GM23338 (cell line): ENCODE data around the gene CD38. TPM values are rescaled to one million over a fixed set of nuclear protein-coding genes. Genes with fewer than 3 reads are reported as not detected.

Source experiments
- ATAC-seq: fragments of 200-7000 bp; cut with Tn5 transposase; 3 replicates; pipeline ENCODE4 v1.9.1; 2020
- DNase-seq: peaks from one replicate; pipeline ENCODE4 v3.0.0-alpha.2; 2015; ENCODE audit warnings: low spot score
- H2AFZ ChIP-seq: fragments of 200-600 bp; sonication (generic); 2 replicates; pipeline ENCODE4 v1.8.0; 2016; ENCODE audit warnings: antibody characterized with exemption, mild to moderate bottlenecking, moderate library complexity
- H3F3A ChIP-seq: fragments of 200-600 bp; sonication (generic); replicated peaks from 2 replicates; pipeline ENCODE4 v1.8.0; 2017; ENCODE audit warnings: antibody characterized with exemption, mixed run types, low read depth
- H3K27ac ChIP-seq: fragments of 200-600 bp; sonication (generic); 2 replicates; pipeline ENCODE4 v1.6.1; 2016; ENCODE audit warnings: low read depth
- H3K27me3 ChIP-seq: fragments of 200-600 bp; sonication (generic); 2 replicates; pipeline ENCODE4 v1.8.0; 2016; ENCODE audit warnings: mild to moderate bottlenecking, mixed run types, moderate library complexity; ENCODE audit not compliant: insufficient read depth
- H3K36me3 ChIP-seq: fragments of 200-600 bp; sonication (generic); 2 replicates; pipeline ENCODE4 v1.8.0; 2016; ENCODE audit warnings: mild to moderate bottlenecking; ENCODE audit not compliant: insufficient read depth
- H3K4me1 ChIP-seq: fragments of 200-600 bp; sonication (generic); 2 replicates; pipeline ENCODE4 v1.8.0; 2016; ENCODE audit warnings: mild to moderate bottlenecking, moderate library complexity; ENCODE audit not compliant: insufficient read depth
- H3K4me2 ChIP-seq: fragments of 200-600 bp; sonication (generic); 2 replicates; pipeline ENCODE4 v1.7.1; 2017; ENCODE audit warnings: mixed run types
- H3K4me3 ChIP-seq: fragments of 200-600 bp; sonication (generic); 2 replicates; pipeline ENCODE4 v1.6.1; 2016; ENCODE audit warnings: mixed run types
- H3K79me2 ChIP-seq: fragments of 200-600 bp; sonication (generic); replicated peaks from 2 replicates; pipeline ENCODE4 v1.8.0; 2017; ENCODE audit warnings: mild to moderate bottlenecking; ENCODE audit not compliant: insufficient read depth
- H3K9me2 ChIP-seq: fragments of 200-600 bp; sonication (generic); 2 replicates; pipeline ENCODE4 v1.8.0; 2017; ENCODE audit not compliant: insufficient read depth
- H4K20me1 ChIP-seq: fragments of 200-600 bp; sonication (generic); replicated peaks from 2 replicates; pipeline ENCODE4 v1.8.0; 2017; ENCODE audit warnings: mild to moderate bottlenecking; ENCODE audit not compliant: insufficient read depth
- H3K27ac Mint-ChIP-seq: 2 replicates; pipeline ENCODE4 v1.8.0; 2020; ENCODE audit warnings: inconsistent platforms, mild to moderate bottlenecking, moderate library complexity, mixed read lengths
- H3K27me3 Mint-ChIP-seq: 3 replicates; pipeline ENCODE4 v1.8.0; 2022; ENCODE audit warnings: low read depth, mild to moderate bottlenecking, moderate library complexity, mixed read lengths, inconsistent platforms; ENCODE audit not compliant: insufficient read depth, poor library complexity
- H3K36me3 Mint-ChIP-seq: 3 replicates; pipeline ENCODE4 v1.8.0; 2021; ENCODE audit warnings: low read depth, mild to moderate bottlenecking, inconsistent platforms, moderate library complexity, mixed read lengths
- H3K4me1 Mint-ChIP-seq: 3 replicates; pipeline ENCODE4 v1.8.0; 2020; ENCODE audit warnings: mild to moderate bottlenecking, inconsistent platforms, mixed read lengths
- H3K4me3 Mint-ChIP-seq: 3 replicates; pipeline ENCODE4 v1.8.0; 2021; ENCODE audit warnings: moderate library complexity, mild to moderate bottlenecking, inconsistent platforms, mixed read lengths
- H3K9me3 Mint-ChIP-seq: 3 replicates; pipeline ENCODE4 v1.8.0; 2020; ENCODE audit warnings: moderate library complexity, mild to moderate bottlenecking, inconsistent platforms, mixed read lengths
- CREB1 ChIP-seq: fragments of 250-450 bp; sonication (Bioruptor Pico); IDR thresholded peaks from 2 replicates; pipeline ENCODE4 v1.5.0; 2020; ENCODE audit warnings: low read depth, mild to moderate bottlenecking, moderate library complexity
- ETS1 ChIP-seq: IDR thresholded peaks from 2 replicates; pipeline ENCODE4 v1.6.1; 2016; ENCODE audit warnings: antibody characterized with exemption
- EZH2phosphoT487 ChIP-seq: fragments of 200-600 bp; sonication (generic); IDR thresholded peaks from one replicate; pipeline ENCODE4 v1.8.1; 2018; ENCODE audit warnings: antibody characterized with exemption; ENCODE audit not compliant: unreplicated experiment
- JUNB ChIP-seq: IDR thresholded peaks from one replicate; pipeline ENCODE4 v1.6.1; 2016; ENCODE audit warnings: antibody characterized with exemption; ENCODE audit not compliant: unreplicated experiment
- NANOG ChIP-seq: IDR thresholded peaks from 2 replicates; pipeline ENCODE4 v1.6.1; 2016; ENCODE audit warnings: antibody characterized with exemption, borderline replicate concordance
- POLR2AphosphoS5 ChIP-seq: IDR thresholded peaks from 2 replicates; pipeline ENCODE4 v1.6.1; 2016; ENCODE audit warnings: antibody characterized with exemption, low read depth
- REST ChIP-seq: IDR thresholded peaks from one replicate; pipeline ENCODE4 v1.6.1; 2018; ENCODE audit warnings: antibody characterized with exemption; ENCODE audit not compliant: unreplicated experiment
- STAT1 ChIP-seq: IDR thresholded peaks from one replicate; pipeline ENCODE4 v1.6.1; 2016; ENCODE audit warnings: antibody characterized with exemption; ENCODE audit not compliant: unreplicated experiment
- ZNF114 ChIP-seq: fragments of 250-450 bp; sonication (Bioruptor Pico); IDR thresholded peaks from 2 replicates; pipeline ENCODE4 v1.5.0; 2020; ENCODE audit warnings: mild to moderate bottlenecking, moderate library complexity
- polyA plus RNA-seq: library from polyadenylated mRNA; unstranded; fragments of >200 nt; fragmentation: Nextera tagmentation; extraction: Ambion mirVana; gene quantifications from 2 replicates; pipeline ENCODE4 v1.2.1, GENCODE V29; 2016
- total RNA-seq: library from RNA; depleted of rRNA; stranded (reverse); fragments of >200 nt; shearing (Covaris generic); gene quantifications from 2 replicates; pipeline ENCODE4 v1.2.3, GENCODE V29; 2014
- TF ChIP-seq, protein P1 (sequence below), 2 experiments: fragments of 200-600 bp in 1 of 2; sonication (generic) in 1 of 2; conservative IDR thresholded peaks; 2 replicates each; pipeline versions ENCODE4 v1.5.1 to v1.6.1; 2016 to 2017; ENCODE audit warnings: antibody characterized with exemption in 2 of 2, low read depth in 2 of 2, mild to moderate bottlenecking in 2 of 2, moderate library complexity in 1 of 2

The CD38 gene
- total and polyA plus RNA-seq, 2 experiments from 2014 or later, result 0.17 to 0.24 TPM

DNA sequence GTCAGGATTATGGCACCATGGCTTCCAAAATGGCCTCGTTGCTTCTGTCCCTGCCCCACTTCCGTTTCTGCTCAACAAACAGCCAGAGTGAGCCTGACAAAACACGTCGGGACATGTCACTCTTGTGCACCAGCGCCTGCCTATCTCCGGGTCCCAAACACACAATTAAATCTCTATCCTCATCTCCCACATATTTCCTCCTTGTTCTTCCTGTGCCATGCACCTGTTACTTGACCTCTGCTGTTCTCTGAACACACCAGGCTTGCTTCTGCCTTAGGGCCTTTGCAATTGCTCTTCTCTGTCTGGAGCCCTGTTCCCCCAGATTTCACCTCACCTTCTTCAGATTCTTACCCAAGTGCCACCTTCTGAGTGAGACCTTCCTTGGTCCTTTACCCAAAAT is 12.7 kb upstream of the CD38 start:
- H3K27ac ChIP-seq, result no peak overlapping the region
- TF ChIP-seq EZH2phosphoT487 (no peak), POLR2AphosphoS5 (no peak), ZNF114 (CRISPR knock-in tag) (no peak), REST (no peak), ETS1 (no peak), JUNB (no peak), NANOG (no peak), CREB1 (CRISPR knock-in tag) (no peak), STAT1 (no peak)
- TF ChIP-seq, protein P1, sequence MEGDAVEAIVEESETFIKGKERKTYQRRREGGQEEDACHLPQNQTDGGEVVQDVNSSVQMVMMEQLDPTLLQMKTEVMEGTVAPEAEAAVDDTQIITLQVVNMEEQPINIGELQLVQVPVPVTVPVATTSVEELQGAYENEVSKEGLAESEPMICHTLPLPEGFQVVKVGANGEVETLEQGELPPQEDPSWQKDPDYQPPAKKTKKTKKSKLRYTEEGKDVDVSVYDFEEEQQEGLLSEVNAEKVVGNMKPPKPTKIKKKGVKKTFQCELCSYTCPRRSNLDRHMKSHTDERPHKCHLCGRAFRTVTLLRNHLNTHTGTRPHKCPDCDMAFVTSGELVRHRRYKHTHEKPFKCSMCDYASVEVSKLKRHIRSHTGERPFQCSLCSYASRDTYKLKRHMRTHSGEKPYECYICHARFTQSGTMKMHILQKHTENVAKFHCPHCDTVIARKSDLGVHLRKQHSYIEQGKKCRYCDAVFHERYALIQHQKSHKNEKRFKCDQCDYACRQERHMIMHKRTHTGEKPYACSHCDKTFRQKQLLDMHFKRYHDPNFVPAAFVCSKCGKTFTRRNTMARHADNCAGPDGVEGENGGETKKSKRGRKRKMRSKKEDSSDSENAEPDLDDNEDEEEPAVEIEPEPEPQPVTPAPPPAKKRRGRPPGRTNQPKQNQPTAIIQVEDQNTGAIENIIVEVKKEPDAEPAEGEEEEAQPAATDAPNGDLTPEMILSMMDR (conservative IDR thresholded peaks at IDR 0.05; ENCODE audit: low read depth in 2 of 2), result no peak
- H3K4me1 ChIP-seq, result no peaks in the 10 kb centered on the region
- no peaks in the 10 kb centered on the region for H3K27me3 ChIP-seq
- H3K4me1 Mint-ChIP-seq, result 0 out of 3 replicates have a peak, but pooled peaks cover 2% of the 10 kb centered on the region
- H3K36me3 Mint-ChIP-seq, result no peaks in the 10 kb centered on the region
- H3K4me3 Mint-ChIP-seq, result no peak overlapping the region
- no peak overlapping the region for H3K4me3 ChIP-seq
- H3K27ac Mint-ChIP-seq, result no peak overlapping the region
- no peaks in the 10 kb centered on the region for H3K9me2 ChIP-seq
- DNase-seq (no peak), ATAC-seq (no peak)
- no peaks in the 10 kb centered on the region for H4K20me1 ChIP-seq
- no peaks in the 10 kb centered on the region for H3K79me2 ChIP-seq
- no peak overlapping the region for H3K4me2 ChIP-seq
- no peaks in the 10 kb centered on the region for H3F3A ChIP-seq
- H2AFZ ChIP-seq, result peak overlapping the region; percentile 89; the same call in 1 of the 2 replicates
- H3K36me3 ChIP-seq, result no peaks in the 10 kb centered on the region
- H3K27me3 Mint-ChIP-seq, result peaks cover 6% of the 10 kb centered on the region
- H3K9me3 Mint-ChIP-seq, result no peaks in the 10 kb centered on the region; the same call in 2 of the 3 replicates
